Measurements from ENCODE around the gene TPP1. TPM values are rescaled to one million over a fixed set of nuclear protein-coding genes. Genes with fewer than 3 reads are reported as not detected.

TPP1 gene
- total and polyA plus RNA-seq, 11 donors: 38.5 to 169 (median 79.7) TPM

DNA sequence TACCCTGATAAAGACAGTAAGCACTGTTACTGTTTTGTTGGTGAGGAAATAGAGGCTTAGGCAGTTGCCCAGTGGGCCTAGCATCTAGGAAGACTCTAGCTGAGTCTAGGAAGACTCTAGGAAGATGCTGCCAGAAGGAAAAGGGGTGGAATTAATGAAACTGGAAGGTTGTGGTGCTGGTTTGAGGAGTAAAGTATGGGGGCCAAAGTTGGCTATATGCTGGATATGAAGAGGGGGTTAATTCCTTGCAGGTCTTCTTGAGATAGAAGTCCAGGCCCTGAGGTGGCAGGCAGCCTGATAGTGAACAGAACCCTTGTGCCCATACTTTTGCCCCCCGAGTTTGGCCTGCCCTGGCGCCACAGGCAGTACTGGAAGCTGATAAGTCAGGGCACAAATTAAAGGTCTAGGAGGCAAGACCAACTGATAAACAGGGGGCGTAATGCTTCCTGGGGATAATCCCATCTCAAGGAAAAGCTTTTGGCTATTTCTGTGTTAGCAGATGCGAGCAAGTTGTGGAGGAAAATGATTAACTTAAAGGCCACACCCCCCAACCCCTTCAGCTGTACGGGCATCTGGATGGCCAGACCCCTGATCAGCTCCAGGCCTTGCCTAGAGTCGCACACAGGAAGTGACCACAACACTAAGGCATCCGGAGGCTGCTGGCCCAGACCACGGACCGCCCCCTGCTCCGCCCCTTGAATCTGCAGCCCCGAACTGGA, 12.6 kb downstream of the TPP1 start:
- Histone ChIP-seq H3K4me3 (peak overlapping the region; percentile 1 to 96 (median 90)), H3K36me3 (peaks cover 0 to 55% (median 42%) of the 10 kb centered on the region in 9 donors), H3K4me1 (peaks cover 17 to 82% (median 60%) of the 10 kb centered on the region in 12 donors), H3K9me3 (no peaks in the 10 kb centered on the region), H3K27ac (peak overlapping the region; percentile 83 to 99 (median 98)), H3K27me3 (no peaks in the 10 kb centered on the region)
- peak; percentile 78 to 89 (median 84) for ATAC-seq
- TF ChIP-seq, protein P1, sequence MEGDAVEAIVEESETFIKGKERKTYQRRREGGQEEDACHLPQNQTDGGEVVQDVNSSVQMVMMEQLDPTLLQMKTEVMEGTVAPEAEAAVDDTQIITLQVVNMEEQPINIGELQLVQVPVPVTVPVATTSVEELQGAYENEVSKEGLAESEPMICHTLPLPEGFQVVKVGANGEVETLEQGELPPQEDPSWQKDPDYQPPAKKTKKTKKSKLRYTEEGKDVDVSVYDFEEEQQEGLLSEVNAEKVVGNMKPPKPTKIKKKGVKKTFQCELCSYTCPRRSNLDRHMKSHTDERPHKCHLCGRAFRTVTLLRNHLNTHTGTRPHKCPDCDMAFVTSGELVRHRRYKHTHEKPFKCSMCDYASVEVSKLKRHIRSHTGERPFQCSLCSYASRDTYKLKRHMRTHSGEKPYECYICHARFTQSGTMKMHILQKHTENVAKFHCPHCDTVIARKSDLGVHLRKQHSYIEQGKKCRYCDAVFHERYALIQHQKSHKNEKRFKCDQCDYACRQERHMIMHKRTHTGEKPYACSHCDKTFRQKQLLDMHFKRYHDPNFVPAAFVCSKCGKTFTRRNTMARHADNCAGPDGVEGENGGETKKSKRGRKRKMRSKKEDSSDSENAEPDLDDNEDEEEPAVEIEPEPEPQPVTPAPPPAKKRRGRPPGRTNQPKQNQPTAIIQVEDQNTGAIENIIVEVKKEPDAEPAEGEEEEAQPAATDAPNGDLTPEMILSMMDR (IDR thresholded peaks at IDR 0.05): peak in 1 of 12 donors; percentile 6
- peak; percentile 63 to 73 for TF ChIP-seq POLR2A (IDR thresholded peaks at IDR 0.05)
- 3 to 7% (median 3%) methylated on average over 11 of the region's 11 CpGs for WGBS, 4 donors
- intact Hi-C loops (cut with DNase I): loop anchor here in 1 of 10 donors (2.0 kb wide), 1 partner anchor 76 kb away; the partner anchor contains the start of gene MRPL17
- peak; percentile 93 to 96 (median 96) for DNase-seq

DNA sequence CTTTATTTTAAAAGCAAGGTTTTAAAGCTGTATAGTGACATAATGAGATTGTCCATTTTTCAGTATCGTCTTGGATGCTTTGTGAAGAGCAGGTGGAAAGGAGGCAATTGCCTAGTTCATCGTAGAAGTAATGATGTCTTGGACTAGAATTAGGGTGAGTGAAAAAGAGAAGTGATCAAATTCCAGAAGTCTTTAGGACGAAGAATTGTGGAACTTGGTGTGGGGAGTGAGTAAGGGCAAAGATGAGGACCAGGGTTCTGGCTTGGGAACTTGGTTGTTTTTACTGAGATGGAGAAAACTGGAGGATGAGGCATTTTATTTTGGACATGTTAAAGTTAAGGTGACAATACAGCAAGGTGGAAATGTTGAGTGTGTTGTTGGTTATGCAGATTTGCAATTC, 14.4 kb downstream of the TPP1 start:
- Histone ChIP-seq H3K4me1 (peaks cover 17 to 73% (median 54%) of the 10 kb centered on the region in 12 donors), H3K4me3 (peak overlapping the region; percentile 52 to 97 (median 92)), H3K27me3 (no peaks in the 10 kb centered on the region), H3K9me3 (no peaks in the 10 kb centered on the region), H3K36me3 (peaks cover 0 to 54% (median 44%) of the 10 kb centered on the region in 9 donors), H3K27ac (peak overlapping the region; percentile 83 to 99 (median 98))
- ATAC-seq (no peak), DNase-seq (no peak)
- intact Hi-C loops (cut with DNase I): loop anchor here in 5 of 10 donors (2.0 to 5.0 kb wide), 5 partner anchors 42 to 212 kb away; partner anchors contain the start of genes MRPL17 (in 2 of the 5) and SMPD1 (in 1 of the 5)
- 1 to 4% (median 3%) methylated on average over 3 of the region's 3 CpGs for WGBS, 4 donors
- TF ChIP-seq, protein P1 (IDR thresholded peaks at IDR 0.05): no peak
- TF ChIP-seq POLR2A (IDR thresholded peaks at IDR 0.05): no peak

DNA sequence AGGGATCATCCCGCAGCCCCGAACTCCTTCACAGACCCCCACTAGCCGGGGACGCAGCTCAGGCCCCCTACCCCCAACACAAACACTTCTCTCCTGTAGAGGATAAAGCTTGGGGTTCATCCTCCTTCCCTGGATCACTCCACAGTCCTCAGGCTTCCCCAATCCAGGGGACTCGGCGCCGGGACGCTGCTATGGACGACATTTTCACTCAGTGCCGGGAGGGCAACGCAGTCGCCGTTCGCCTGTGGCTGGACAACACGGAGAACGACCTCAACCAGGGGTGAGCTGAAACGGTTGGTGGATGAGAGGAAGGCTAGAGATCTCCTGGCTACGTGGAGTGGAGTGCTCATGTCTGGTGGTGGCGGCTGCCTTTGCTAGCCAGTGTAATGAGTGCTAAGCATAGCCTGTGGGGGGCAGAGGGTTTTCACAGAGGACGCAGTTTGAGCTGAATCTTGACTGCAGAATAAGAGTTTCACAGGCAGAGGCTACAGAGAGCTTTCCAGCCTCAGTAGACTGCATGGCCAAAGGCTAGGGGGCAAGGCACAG, 15.1 kb downstream of the TPP1 start:
- H3K4me1 ChIP-seq: peaks cover 17 to 77% (median 56%) of the 10 kb centered on the region in 12 donors

More for the DNA sequence above, 15.1 kb downstream of the TPP1 start:
- peak; percentile 40 to 60 (median 57) for ATAC-seq
- H3K27ac ChIP-seq: peak overlapping the region; percentile 83 to 99 (median 98)
- TF ChIP-seq, protein P1 (IDR thresholded peaks at IDR 0.05): peak in 5 of 12 donors; percentile 18 to 41 (median 24)
- no peak for TF ChIP-seq POLR2A (IDR thresholded peaks at IDR 0.05)
- no peaks in the 10 kb centered on the region for H3K27me3 ChIP-seq
- no peaks in the 10 kb centered on the region for H3K9me3 ChIP-seq
- H3K36me3 ChIP-seq: peaks cover 0 to 54% (median 44%) of the 10 kb centered on the region in 9 donors
- intact Hi-C loops (cut with DNase I): loop anchor here in 5 of 10 donors (2.0 to 5.0 kb wide), 5 partner anchors 43 to 212 kb away; partner anchors contain the start of genes MRPL17 (in 2 of the 5) and SMPD1 (in 1 of the 5)
- 0 to 2% (median 0%) methylated on average over 8 to 20 of the region's 20 CpGs for WGBS, 4 donors
- peak; percentile 58 to 71 (median 63) for DNase-seq
- peak overlapping the region; percentile 52 to 97 (median 92) for H3K4me3 ChIP-seq
